Sciatic nerve (tissue), 2 donors: Measurements from ENCODE around the gene CLOCK. TPM values are rescaled to one million over a fixed set of nuclear protein-coding genes. Genes with fewer than 3 reads are reported as not detected.

Source experiments
- ATAC-seq: fragments of 200-7000 bp; cut with Tn5 transposase; one replicate; pipeline ENCODE4 v1.9.1; 2020; ENCODE audit warnings: mild to moderate bottlenecking, moderate library complexity
- DNase-seq: peaks from one replicate; pipeline ENCODE4 v3.0.0-alpha.2; 2020; ENCODE audit warnings: low spot score
- intact Hi-C: fragments of 100-400 bp; cut with DNase I; formaldehyde crosslinking; loops from one replicate; pipeline ENCODE4 v1.14.2; 2022
- total RNA-seq: library from RNA; stranded (reverse); fragmentation: NEBNext Ultra II Directional; extraction: Animal tissue kit (Norgen Biotek cat#: 25700); gene quantifications from one replicate; pipeline ENCODE4 v1.2.1, GENCODE V29; 2021
- donor health status: DM: no; HTN: no; CAD: no.
- donor health status: DM: no; HTN: no; CAD: no.

CLOCK gene
- total RNA-seq, 1 donor from 2014 or later: 31.1 TPM

- intact Hi-C loops: no loop called here
- DNase-seq: no peak
- ATAC-seq: no peak
These were observed 46.6 kb downstream of the CLOCK start for GRCh38 chr4:55500072-55500471.

- intact Hi-C loops: no loop called here
- ATAC-seq (no peak), DNase-seq (no peak)
These were observed 47.2 kb downstream of the CLOCK start for GRCh38 chr4:55499495-55499894.

DNA sequence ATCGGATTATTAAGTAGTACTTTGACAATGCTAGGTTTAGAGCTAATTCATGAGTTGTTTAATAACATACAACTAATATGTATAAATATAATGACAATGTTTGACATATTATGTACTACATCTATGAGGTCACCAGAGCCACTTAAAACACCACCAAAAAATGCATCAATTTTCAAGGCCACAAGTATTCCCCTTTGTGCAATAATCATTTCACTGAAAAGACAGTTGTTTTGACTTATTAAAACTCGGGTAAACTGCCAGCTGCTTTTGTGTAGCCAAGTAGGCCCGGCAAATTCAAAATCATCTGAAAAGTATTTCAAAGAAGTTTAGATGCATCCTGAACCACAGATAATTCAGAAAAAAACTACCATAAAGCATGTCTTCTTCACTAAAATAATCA lies 48.7 kb downstream of the CLOCK start:
- DNase-seq (no peak), ATAC-seq (no peak)
- intact Hi-C loops: no loop called here

- DNase-seq (no peak), ATAC-seq (no peak)
- intact Hi-C loops: no loop called here
These were observed 55.2 kb downstream of the CLOCK start for GRCh38 chr4:55491486-55491885.

GRCh38 chr4:55488716-55489115 lies 58.0 kb downstream of the CLOCK start:
- intact Hi-C loops: no loop called here
- DNase-seq (no peak), ATAC-seq (no peak)

DNA sequence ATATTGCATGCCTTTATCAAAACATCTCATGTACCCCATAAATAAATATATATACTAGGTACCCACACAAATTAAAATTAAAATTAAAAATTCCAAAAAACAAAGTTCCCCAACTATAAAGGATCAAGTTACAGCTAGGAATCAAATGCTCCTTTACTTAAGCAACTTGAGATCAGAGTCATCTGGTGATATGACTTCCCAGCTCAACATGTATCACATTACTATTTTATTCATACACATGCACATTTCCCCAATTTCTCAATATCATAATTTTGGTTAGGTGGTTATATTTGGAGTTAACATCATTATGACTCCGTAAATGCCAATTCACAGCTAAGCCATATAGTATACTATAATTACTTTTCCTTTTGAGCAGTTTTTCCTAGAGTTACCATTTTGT lies 60.9 kb downstream of the CLOCK start:
- intact Hi-C loops: no loop called here
- DNase-seq (no peak), ATAC-seq (no peak)

GRCh38 chr4:55483315-55483714 lies 63.4 kb downstream of the CLOCK start:
- DNase-seq: no peak
- intact Hi-C loops: no loop called here
- ATAC-seq: no peak

- intact Hi-C loops: no loop called here
- ATAC-seq: no peak
- no peak for DNase-seq
These were observed 71.1 kb downstream of the CLOCK start for GRCh38 chr4:55475394-55476243.

DNA sequence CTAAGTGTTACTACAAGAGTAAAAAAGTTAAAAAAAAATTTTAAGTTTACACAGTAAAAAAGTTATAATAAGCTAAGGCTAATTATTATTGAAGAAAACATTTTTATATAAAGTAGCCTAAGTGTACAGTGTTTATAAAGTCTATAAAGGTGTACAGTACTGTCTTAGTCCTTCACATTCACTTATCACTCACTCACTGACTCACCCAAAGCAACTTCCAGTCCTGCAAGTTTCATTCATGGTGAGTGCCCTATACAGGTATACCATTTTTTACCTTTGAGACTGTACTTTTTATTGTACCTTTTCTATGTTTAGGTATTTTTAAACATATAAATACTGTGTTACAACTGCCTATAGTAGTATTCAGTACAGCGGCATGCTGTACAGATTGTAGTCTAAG lies 76.7 kb downstream of the CLOCK start:
- intact Hi-C loops: no loop called here
- ATAC-seq (no peak), DNase-seq (no peak)

GRCh38 chr4:55468724-55469123 lies 78.0 kb downstream of the CLOCK start:
- intact Hi-C loops: no loop called here
- no peak for ATAC-seq
- no peak for DNase-seq

GRCh38 chr4:55466001-55466400 lies 80.7 kb downstream of the CLOCK start:
- ATAC-seq (no peak), DNase-seq (no peak)
- intact Hi-C loops: no loop called here

- ATAC-seq (no peak), DNase-seq (no peak)
- intact Hi-C loops: no loop called here
These were observed 88.1 kb downstream of the CLOCK start for GRCh38 chr4:55458611-55459010.

GRCh38 chr4:55458164-55458563 lies 88.5 kb downstream of the CLOCK start:
- intact Hi-C loops: no loop called here
- DNase-seq (no peak), ATAC-seq (no peak)

DNA sequence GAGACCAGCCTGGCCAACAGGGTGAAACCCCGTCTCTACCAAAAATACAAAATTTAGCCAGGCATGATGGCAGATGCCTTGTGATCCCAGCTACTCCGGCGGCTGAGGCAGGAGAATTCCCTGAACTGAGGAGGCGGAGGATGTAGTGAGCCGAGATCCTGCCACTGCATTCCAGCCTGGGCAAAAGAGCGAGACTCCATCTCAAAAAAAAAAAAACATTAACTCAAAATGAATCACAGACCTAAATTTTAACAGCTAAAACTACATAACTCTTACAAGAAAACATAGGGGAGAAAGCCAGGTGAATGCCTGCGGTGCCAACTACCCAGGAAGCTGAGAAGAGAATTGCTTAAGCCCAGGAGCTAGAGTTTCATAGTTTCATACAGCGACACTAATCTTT lies 96.1 kb downstream of the CLOCK start:
- DNase-seq (no peak), ATAC-seq (no peak)
- intact Hi-C loops: no loop called here

GRCh38 chr4:55447831-55448230 lies 98.9 kb downstream of the CLOCK start:
- no peak for ATAC-seq
- intact Hi-C loops: no loop called here
- DNase-seq: no peak

GRCh38 chr4:55447108-55447708 lies 99.5 kb downstream of the CLOCK start:
- intact Hi-C loops: no loop called here
- ATAC-seq (no peak), DNase-seq (no peak)

GRCh38 chr4:55446578-55446922 lies 100.2 kb downstream of the CLOCK start:
- intact Hi-C loops: no loop called here
- ATAC-seq (no peak), DNase-seq (no peak)

- no peak for DNase-seq
- no peak for ATAC-seq
- intact Hi-C loops: no loop called here
These were observed 100.7 kb downstream of the CLOCK start for GRCh38 chr4:55445921-55446577.

DNA sequence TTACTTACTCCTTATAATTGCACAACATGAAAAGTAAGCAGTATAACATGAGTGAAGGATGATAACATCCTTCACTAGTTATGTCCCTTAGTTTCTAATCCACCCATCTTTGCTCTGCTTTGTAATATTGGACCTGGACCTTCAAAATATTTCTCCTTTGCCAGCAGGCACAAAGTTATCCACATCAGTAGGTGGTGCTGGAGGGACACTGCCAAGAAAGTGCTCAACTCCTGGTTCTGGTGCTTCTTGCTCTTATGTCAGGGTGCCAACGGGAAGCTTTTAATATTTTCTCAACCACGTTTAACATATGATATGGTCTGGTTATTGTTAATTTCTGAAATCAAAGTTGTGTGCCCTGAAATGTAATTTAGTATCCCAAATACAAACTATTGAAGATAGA lies 101.9 kb downstream of the CLOCK start:
- DNase-seq (no peak), ATAC-seq (no peak)
- intact Hi-C loops: no loop called here

- no peak for DNase-seq
- ATAC-seq: no peak
- intact Hi-C loops: no loop called here
These were observed 104.2 kb downstream of the CLOCK start for GRCh38 chr4:55442541-55442940.
